SH-SY5Y (cell line): ENCODE results near the gene POTEE.
"Not testable (repeated sequence)": the region's sequence is repeated elsewhere in the genome, so short reads cannot be mapped to it uniquely, and the experiment has no call there.

Source experiments
- GATA2 ChIP-seq: IDR thresholded peaks from 2 replicates; pipeline ENCODE4 v1.6.1; 2011; ENCODE audit warnings: mild to moderate bottlenecking, low read depth, low read length
- GATA3 ChIP-seq: IDR thresholded peaks from 2 replicates; pipeline ENCODE4 v1.6.1; 2011; ENCODE audit warnings: low read depth, mild to moderate bottlenecking, low read length, moderate library complexity

Gene POTEE

GRCh38 chr2:131209030-131209772 lies at the start of gene POTEE:
POTEE (plus strand) TSS chr2:131209536; CDS start chr2:131218403, 8,867 bp downstream.
- TF ChIP-seq GATA3, GATA2: not testable (repeated sequence)

DNA sequence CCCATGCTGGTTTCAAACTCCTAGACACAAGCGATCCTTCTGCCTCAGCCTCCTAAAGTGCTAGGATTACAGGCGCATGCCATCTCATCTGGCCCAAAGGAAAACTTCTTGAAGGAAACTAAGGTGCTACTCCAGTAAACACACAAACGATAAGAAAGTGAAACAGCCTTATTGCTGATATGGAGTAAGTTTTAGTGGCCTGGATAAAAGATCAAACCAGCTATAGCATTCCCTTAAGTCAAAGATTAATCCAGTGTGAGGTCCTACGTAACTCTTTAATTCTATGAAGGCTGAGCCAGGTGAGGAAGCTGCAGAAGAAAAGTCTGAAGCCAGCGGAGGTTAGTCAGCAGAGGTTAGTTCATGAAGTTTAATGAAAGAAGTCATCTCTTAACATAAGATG lies 40.8 kb upstream of the POTEE start:
- TF ChIP-seq GATA2 (no peak), GATA3 (no peak)

DNA sequence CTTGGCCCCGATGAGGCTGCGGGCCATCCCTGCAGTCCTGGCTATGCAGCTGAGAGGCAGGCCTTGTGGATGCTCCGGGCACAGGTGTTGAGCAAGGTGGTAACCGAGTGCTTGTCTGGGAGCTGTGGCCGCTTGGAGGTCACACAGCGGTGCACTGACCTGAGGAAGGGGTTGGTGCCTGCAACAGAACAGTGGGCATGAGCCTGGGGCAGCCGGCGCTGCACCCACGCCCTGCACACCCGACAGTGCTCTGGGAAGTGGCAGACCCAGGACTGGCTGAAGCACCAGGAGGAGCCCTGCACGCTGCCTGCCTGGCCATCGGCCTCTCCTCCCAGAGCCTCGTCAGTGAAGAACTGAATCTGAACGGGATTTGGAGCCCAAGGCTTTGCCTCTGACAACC lies 8.2 kb upstream of the POTEE start:
- TF ChIP-seq GATA2: no peak
- no peak for TF ChIP-seq GATA3
